HepG2 (cell line): ENCODE data around the gene CTAG2.
"Not testable (repeated sequence)": the region's sequence is repeated elsewhere in the genome, so short reads cannot be mapped to it uniquely, and the experiment has no call there.

ENCODE experiments used
- CBFB ChIP-seq: sonication (generic); formaldehyde crosslinking; IDR thresholded peaks from 2 replicates; pipeline ENCODE4 v1.4.0; 2020; ENCODE audit warnings: missing genetic modification reagents
- CTCF ChIP-seq: sonication (generic); formaldehyde crosslinking; IDR thresholded peaks from 2 replicates; pipeline ENCODE4 v1.5.0; 2020; ENCODE audit warnings: mild to moderate bottlenecking, missing genetic modification reagents, moderate library complexity
- EZH2 ChIP-seq: conservative IDR thresholded peaks from 2 replicates; pipeline ENCODE4 v1.6.1; 2012; ENCODE audit warnings: mild to moderate bottlenecking, low read depth, low read length, moderate library complexity
- POLR2A ChIP-seq, 2 experiments: IDR thresholded peaks; 2 replicates each; pipeline ENCODE4 v1.6.1; 2011; ENCODE audit warnings: low read depth in 2 of 2, low read length in 2 of 2, mild to moderate bottlenecking in 1 of 2, moderate library complexity in 1 of 2; ENCODE audit not compliant: insufficient read depth in 1 of 2
- POLR2AphosphoS5 ChIP-seq: IDR thresholded peaks from 2 replicates; pipeline ENCODE4 v1.6.1; 2012; ENCODE audit warnings: low read depth, low read length
- RFX3 ChIP-seq: IDR thresholded peaks from 2 replicates; pipeline ENCODE4 v1.6.1; 2016; ENCODE audit warnings: missing biosample characterization, missing genetic modification reagents
- RFX5 ChIP-seq: IDR thresholded peaks from 2 replicates; pipeline ENCODE4 v1.6.1; 2011; ENCODE audit warnings: low read depth, low read length, improper control_type of control experiment
- RNF219 ChIP-seq: sonication (generic); formaldehyde crosslinking; IDR thresholded peaks from 2 replicates; pipeline ENCODE4 v1.5.0; 2020; ENCODE audit warnings: mild to moderate bottlenecking, missing genetic modification reagents
- SUZ12 ChIP-seq: fragments of 150-350 bp; IDR thresholded peaks from 2 replicates; pipeline ENCODE4 v1.6.1; 2014; ENCODE audit warnings: low read depth, low read length
- ZNF121 ChIP-seq: sonication (generic); formaldehyde crosslinking; IDR thresholded peaks from 2 replicates; pipeline ENCODE4 v1.5.0; 2020; ENCODE audit warnings: mild to moderate bottlenecking, missing genetic modification reagents
- ZNF720 ChIP-seq: sonication (generic); formaldehyde crosslinking; IDR thresholded peaks from 2 replicates; pipeline ENCODE4 v1.4.0; 2020; ENCODE audit warnings: missing genetic modification reagents
- TF ChIP-seq, protein P1 (sequence below): IDR thresholded peaks from 2 replicates; pipeline ENCODE4 v1.6.1; 2016; ENCODE audit warnings: control low read depth
- TF ChIP-seq, protein P2 (sequence below): sonication (generic); formaldehyde crosslinking; IDR thresholded peaks from 2 replicates; pipeline ENCODE4 v1.4.0; 2020; ENCODE audit warnings: missing genetic modification reagents
- TF ChIP-seq, protein P3 (sequence below): sonication (generic); formaldehyde crosslinking; IDR thresholded peaks from 2 replicates; pipeline ENCODE4 v1.4.0; 2020; ENCODE audit warnings: low read depth, mild to moderate bottlenecking, missing genetic modification reagents

GRCh38 chrX:154628960-154629359 lies 24.4 kb downstream of the CTAG2 start:
- TF ChIP-seq RFX5; SUZ12; RFX3 (CRISPR knock-in tag); CBFB (CRISPR knock-in tag); EZH2; CTCF (CRISPR knock-in tag); RNF219 (CRISPR knock-in tag); POLR2AphosphoS5; POLR2A (IDR thresholded peaks at IDR 0.05; ENCODE audit: insufficient read depth in 1 of 2, low read depth in 2 of 2, low read length in 2 of 2); ZNF720; ZNF121: not testable (repeated sequence)
- TF ChIP-seq, protein P1, sequence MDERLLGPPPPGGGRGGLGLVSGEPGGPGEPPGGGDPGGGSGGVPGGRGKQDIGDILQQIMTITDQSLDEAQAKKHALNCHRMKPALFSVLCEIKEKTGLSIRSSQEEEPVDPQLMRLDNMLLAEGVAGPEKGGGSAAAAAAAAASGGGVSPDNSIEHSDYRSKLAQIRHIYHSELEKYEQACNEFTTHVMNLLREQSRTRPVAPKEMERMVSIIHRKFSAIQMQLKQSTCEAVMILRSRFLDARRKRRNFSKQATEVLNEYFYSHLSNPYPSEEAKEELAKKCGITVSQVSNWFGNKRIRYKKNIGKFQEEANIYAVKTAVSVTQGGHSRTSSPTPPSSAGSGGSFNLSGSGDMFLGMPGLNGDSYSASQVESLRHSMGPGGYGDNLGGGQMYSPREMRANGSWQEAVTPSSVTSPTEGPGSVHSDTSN, result not testable (repeated sequence)
- TF ChIP-seq, protein P2, sequence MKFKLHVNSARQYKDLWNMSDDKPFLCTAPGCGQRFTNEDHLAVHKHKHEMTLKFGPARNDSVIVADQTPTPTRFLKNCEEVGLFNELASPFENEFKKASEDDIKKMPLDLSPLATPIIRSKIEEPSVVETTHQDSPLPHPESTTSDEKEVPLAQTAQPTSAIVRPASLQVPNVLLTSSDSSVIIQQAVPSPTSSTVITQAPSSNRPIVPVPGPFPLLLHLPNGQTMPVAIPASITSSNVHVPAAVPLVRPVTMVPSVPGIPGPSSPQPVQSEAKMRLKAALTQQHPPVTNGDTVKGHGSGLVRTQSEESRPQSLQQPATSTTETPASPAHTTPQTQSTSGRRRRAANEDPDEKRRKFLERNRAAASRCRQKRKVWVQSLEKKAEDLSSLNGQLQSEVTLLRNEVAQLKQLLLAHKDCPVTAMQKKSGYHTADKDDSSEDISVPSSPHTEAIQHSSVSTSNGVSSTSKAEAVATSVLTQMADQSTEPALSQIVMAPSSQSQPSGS (CRISPR knock-in tag), result not testable (repeated sequence)
- TF ChIP-seq, protein P3, sequence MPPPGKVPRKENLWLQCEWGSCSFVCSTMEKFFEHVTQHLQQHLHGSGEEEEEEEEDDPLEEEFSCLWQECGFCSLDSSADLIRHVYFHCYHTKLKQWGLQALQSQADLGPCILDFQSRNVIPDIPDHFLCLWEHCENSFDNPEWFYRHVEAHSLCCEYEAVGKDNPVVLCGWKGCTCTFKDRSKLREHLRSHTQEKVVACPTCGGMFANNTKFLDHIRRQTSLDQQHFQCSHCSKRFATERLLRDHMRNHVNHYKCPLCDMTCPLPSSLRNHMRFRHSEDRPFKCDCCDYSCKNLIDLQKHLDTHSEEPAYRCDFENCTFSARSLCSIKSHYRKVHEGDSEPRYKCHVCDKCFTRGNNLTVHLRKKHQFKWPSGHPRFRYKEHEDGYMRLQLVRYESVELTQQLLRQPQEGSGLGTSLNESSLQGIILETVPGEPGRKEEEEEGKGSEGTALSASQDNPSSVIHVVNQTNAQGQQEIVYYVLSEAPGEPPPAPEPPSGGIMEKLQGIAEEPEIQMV (CRISPR knock-in tag), result not testable (repeated sequence)
